OCI-LY1 (cell line): ENCODE results near the gene MAP2K6.

Source experiments
- CTCF ChIP-seq: fragments of 200-600 bp; sonication (generic), shearing (Covaris generic); IDR thresholded peaks from 2 replicates; pipeline ENCODE4 v1.5.1; 2017; ENCODE audit warnings: mild to moderate bottlenecking, antibody characterized with exemption, low read length, moderate library complexity, mixed read lengths
- EZH2 ChIP-seq: fragments of 200-600 bp; sonication (generic), shearing (Covaris generic); IDR thresholded peaks from 2 replicates; pipeline ENCODE4 v1.8.0; 2017; ENCODE audit warnings: borderline replicate concordance, mixed run types, mild to moderate bottlenecking, antibody characterized with exemption, low read length, moderate library complexity, mixed read lengths

- no peak for TF ChIP-seq EZH2
- TF ChIP-seq CTCF: no peak
Observed at GRCh38 chr17:69471406-69471805, 56.9 kb downstream of the MAP2K6 start.
